Smooth muscle cell (in vitro differentiated cells): ENCODE results near the gene LLGL1. TPM values are rescaled to one million over a fixed set of nuclear protein-coding genes. Genes with fewer than 3 reads are reported as not detected.

ENCODE experiments used
- DNase-seq: peaks from one replicate; lab custom pipeline; 2025; ENCODE audit not compliant: unreplicated experiment; lab: John Stamatoyannopoulos, UW
- H2AFZ ChIP-seq: fragments of 200-600 bp; sonication (generic); 2 replicates; pipeline ENCODE4 v1.6.0; 2016; ENCODE audit warnings: antibody characterized with exemption, low read depth, mild to moderate bottlenecking
- H3F3A ChIP-seq: fragments of 200-600 bp; sonication (generic); 2 replicates; pipeline ENCODE4 v1.6.0; 2017; ENCODE audit warnings: antibody characterized with exemption, low read depth
- H3K27ac ChIP-seq: fragments of 200-600 bp; sonication (generic); 2 replicates; pipeline ENCODE4 v1.5.1; 2016; ENCODE audit warnings: low read depth, mild to moderate bottlenecking
- H3K27me3 ChIP-seq: fragments of 200-600 bp; sonication (generic); 2 replicates; pipeline ENCODE4 v1.6.1; 2016; ENCODE audit warnings: low read depth, mild to moderate bottlenecking
- H3K36me3 ChIP-seq: fragments of 200-600 bp; sonication (generic); 2 replicates; pipeline ENCODE4 v1.5.1; 2016; ENCODE audit warnings: low read depth
- H3K4me1 ChIP-seq: fragments of 200-600 bp; sonication (generic); 2 replicates; pipeline ENCODE4 v1.5.1; 2016; ENCODE audit warnings: low read depth
- H3K4me2 ChIP-seq: fragments of 200-600 bp; sonication (generic); 2 replicates; pipeline ENCODE4 v1.6.0; 2016; ENCODE audit warnings: mild to moderate bottlenecking
- H3K4me3 ChIP-seq: fragments of 200-600 bp; sonication (generic); 2 replicates; pipeline ENCODE4 v1.5.1; 2016; ENCODE audit warnings: mild to moderate bottlenecking
- H3K79me2 ChIP-seq: fragments of 200-600 bp; sonication (generic); 2 replicates; pipeline ENCODE4 v1.6.0; 2016; ENCODE audit warnings: low read depth, mild to moderate bottlenecking
- H3K9ac ChIP-seq: fragments of 200-600 bp; sonication (generic); 2 replicates; pipeline ENCODE4 v1.6.0; 2016; ENCODE audit warnings: low read depth
- H3K9me3 ChIP-seq: fragments of 200-600 bp; sonication (generic); replicated peaks from 2 replicates; pipeline ENCODE4 v1.5.1; 2016; ENCODE audit warnings: low read depth
- H4K20me1 ChIP-seq: fragments of 200-600 bp; sonication (generic); 2 replicates; pipeline ENCODE4 v1.6.0; 2016; ENCODE audit warnings: low read depth
- CTCF ChIP-seq: fragments of 200-600 bp; sonication (generic); IDR thresholded peaks from 2 replicates; pipeline ENCODE4 v1.5.1; 2017; ENCODE audit warnings: borderline replicate concordance, mild to moderate bottlenecking, antibody characterized with exemption; ENCODE audit not compliant: insufficient read depth, poor library complexity, severe bottlenecking
- WGBS: methylation state at CpG from one replicate; pipeline ENCODE4 v1.1.7; 2016; ENCODE audit warnings: low lambda C conversion rate; 5-methylcytosine and 5-hydroxymethylcytosine counted together
- polyA plus RNA-seq: library from polyadenylated mRNA; unstranded; fragments of >200 nt; fragmentation: Nextera tagmentation; extraction: Ambion mirVana; gene quantifications from 2 replicates; pipeline ENCODE4 v1.2.1, GENCODE V29; 2016
- total RNA-seq: library from RNA; depleted of rRNA; stranded (reverse); fragments of >200 nt; gene quantifications from 2 replicates; pipeline ENCODE4 v1.2.3, GENCODE V29; 2014

LLGL1 gene
- total and polyA plus RNA-seq, 2 experiments from 2014 or later, result 8.5 to 37.7 TPM

- peak overlapping the region; percentile 92 for H3K4me2 ChIP-seq
- peaks cover 32% of the 10 kb centered on the region for H3F3A ChIP-seq
- H3K27ac ChIP-seq, result peak overlapping the region; percentile 97
- H4K20me1 ChIP-seq, result peaks cover 53% of the 10 kb centered on the region
- no peaks in the 10 kb centered on the region for H3K27me3 ChIP-seq
- no peaks in the 10 kb centered on the region for H3K36me3 ChIP-seq
- H3K79me2 ChIP-seq, result peaks cover 57% of the 10 kb centered on the region
- H3K4me3 ChIP-seq, result peak overlapping the region; percentile 79
- H2AFZ ChIP-seq, result no peak overlapping the region
- H3K9ac ChIP-seq, result peak overlapping the region; percentile 99
- peaks cover 48% of the 10 kb centered on the region for H3K4me1 ChIP-seq
- no peak for TF ChIP-seq CTCF
- H3K9me3 ChIP-seq, result no peaks in the 10 kb centered on the region
- DNase-seq, result peak; percentile 65
- WGBS, result under 1% methylated on average over 86 of the region's 92 CpGs
These were observed 41.0 kb upstream of the LLGL1 start for GRCh38 chr17:18184143-18185031.

- no peaks in the 10 kb centered on the region for H3K9me3 ChIP-seq
- no peak overlapping the region for H2AFZ ChIP-seq
- no peak for TF ChIP-seq CTCF
- H3K4me3 ChIP-seq, result peak overlapping the region; percentile 79
- peak overlapping the region; percentile 99 for H3K9ac ChIP-seq
- DNase-seq, result no peak
- peaks cover 32% of the 10 kb centered on the region for H3F3A ChIP-seq
- no peaks in the 10 kb centered on the region for H3K36me3 ChIP-seq
- 27% methylated on average over 3 of the region's 3 CpGs for WGBS
- H4K20me1 ChIP-seq, result peaks cover 63% of the 10 kb centered on the region
- peaks cover 67% of the 10 kb centered on the region for H3K79me2 ChIP-seq
- H3K4me2 ChIP-seq, result peak overlapping the region; percentile 92
- H3K4me1 ChIP-seq, result peaks cover 40% of the 10 kb centered on the region
- no peaks in the 10 kb centered on the region for H3K27me3 ChIP-seq
- peak overlapping the region; percentile 97 for H3K27ac ChIP-seq
These were observed 40.0 kb upstream of the LLGL1 start for GRCh38 chr17:18185391-18185790.

- peak overlapping the region; percentile 79 for H3K4me3 ChIP-seq
- TF ChIP-seq CTCF, result no peak
- H3K36me3 ChIP-seq, result no peaks in the 10 kb centered on the region
- peak overlapping the region; percentile 92 for H3K4me2 ChIP-seq
- no peaks in the 10 kb centered on the region for H3K9me3 ChIP-seq
- peak overlapping the region; percentile 99 for H3K9ac ChIP-seq
- peaks cover 73% of the 10 kb centered on the region for H3K79me2 ChIP-seq
- H3K27me3 ChIP-seq, result no peaks in the 10 kb centered on the region
- peaks cover 32% of the 10 kb centered on the region for H3F3A ChIP-seq
- peaks cover 40% of the 10 kb centered on the region for H3K4me1 ChIP-seq
- peaks cover 69% of the 10 kb centered on the region for H4K20me1 ChIP-seq
- no peak overlapping the region for H2AFZ ChIP-seq
- DNase-seq, result no peak
- WGBS, result 57% methylated on average over 10 of the region's 10 CpGs
- peak overlapping the region; percentile 97 for H3K27ac ChIP-seq
These were observed 39.4 kb upstream of the LLGL1 start for GRCh38 chr17:18185832-18186626.
